Testis (tissue), 5 donors: ENCODE measurements around the gene ATP5F1C. TPM values are rescaled to one million over a fixed set of nuclear protein-coding genes. Genes with fewer than 3 reads are reported as not detected.
A peak's percentile ranks its signal among the peaks of the same experiment; 100 is the strongest.
"Not testable (repeated sequence)": the region's sequence is repeated elsewhere in the genome, so short reads cannot be mapped to it uniquely, and the experiment has no call there.

Experiments used
- DNase-seq: peaks from one replicate; pipeline ENCODE4 v3.0.0-alpha.2; 2019
- H3K27ac ChIP-seq, 2 donors: fragments of 200-600 bp; sonication (generic); one replicate each; pipeline ENCODE4 v1.5.1; 2019
- H3K27me3 ChIP-seq: fragments of 200-600 bp; sonication (generic); one replicate; pipeline ENCODE4 v1.5.1; 2019
- H3K36me3 ChIP-seq: fragments of 200-600 bp; sonication (generic); one replicate; pipeline ENCODE4 v1.5.1; 2017; ENCODE audit warnings: low read depth; ENCODE audit errors: missing control alignments
- H3K4me1 ChIP-seq: fragments of 200-600 bp; sonication (generic); one replicate; pipeline ENCODE4 v1.5.1; 2019
- H3K4me3 ChIP-seq, 2 donors: fragments of 200-600 bp; sonication (generic); one replicate each; pipeline ENCODE4 v1.5.1; 2017 to 2019
- H3K9me3 ChIP-seq: fragments of 200-600 bp; sonication (generic); one replicate; pipeline ENCODE4 v1.5.1; 2017
- POLR2A ChIP-seq: fragments of 450-650 bp; IDR thresholded peaks from one replicate; pipeline ENCODE4 v1.6.1; 2017; ENCODE audit warnings: antibody characterized with exemption, mild to moderate bottlenecking, moderate library complexity
- WGBS, 2 donors: methylation state at CpG; one replicate each; pipeline ENCODE4 v1.1.5; 2018; 5-methylcytosine and 5-hydroxymethylcytosine counted together
- intact Hi-C: fragments of 100-400 bp; cut with DNase I; formaldehyde crosslinking; loops from one replicate; pipeline ENCODE4 v1.15.1; 2023; ENCODE audit warnings: low total_unique reads
- long read RNA-seq, 2 donors: transcript quantifications; one replicate each; lab custom pipeline, GENCODE V29; 2026
- polyA plus RNA-seq: library from polyadenylated mRNA; stranded (reverse); fragments of 350-450 nt; fragmentation: Illumina TruSeq; extraction: RNeasy Lipid Tissue Mini Kit (QIAGEN cat#74804); gene quantifications from one replicate; pipeline ENCODE4 v1.2.3, GENCODE V29; 2014; ENCODE audit warnings: low read depth, low replicate concordance; ENCODE audit not compliant: insufficient read depth
- total RNA-seq, 2 donors: library from RNA; depleted of rRNA; stranded (reverse); fragments of >200 nt; gene quantifications; one replicate each; pipeline ENCODE4 v1.2.3, GENCODE V29; 2016
- TF ChIP-seq, protein P1 (sequence below), 3 experiments: fragments of 450-650 bp in 2 of 3; fragments of 200-600 bp in 1 of 3; sonication (generic) in 1 of 3; IDR thresholded peaks; one replicate each; pipeline ENCODE4 v1.5.1; 2016 to 2019; ENCODE audit warnings: antibody characterized with exemption in 3 of 3, mild to moderate bottlenecking in 2 of 3, moderate library complexity in 1 of 3

Gene ATP5F1C
- total RNA-seq (100 to 1,000 TPM; 246 to 272 TPM), polyA plus RNA-seq (186 TPM)
- long read RNA-seq, donor 1, transcript ATP5F1C-202 (10 exons, 1,163 nt): major isoform, 122 of 372 reads
- long read RNA-seq, donor 1, transcript ATP5F1C-201 (9 exons, 1,078 nt): minor isoform, 34 of 372 reads
- long read RNA-seq, donor 1, transcript ATP5F1C-209 (4 exons, 460 nt): minor isoform, 14 of 372 reads
- long read RNA-seq, donor 1, partial matches to known transcripts: 196 of 372 reads
- long read RNA-seq, donor 1, other reads (novel, unspliced or antisense): 0 of 372 reads
- long read RNA-seq, donor 2, transcript ATP5F1C-209 (4 exons, 460 nt): minor isoform, 30 of 271 reads
- long read RNA-seq, donor 2, transcript ATP5F1C-202 (10 exons, 1,163 nt): major isoform, 89 of 271 reads
- long read RNA-seq, donor 2, transcript ATP5F1C-201 (9 exons, 1,078 nt): minor isoform, 15 of 271 reads
- long read RNA-seq, donor 2, partial matches to known transcripts: 126 of 271 reads
- long read RNA-seq, donor 2, other reads (novel, unspliced or antisense): 0 of 271 reads

DNA sequence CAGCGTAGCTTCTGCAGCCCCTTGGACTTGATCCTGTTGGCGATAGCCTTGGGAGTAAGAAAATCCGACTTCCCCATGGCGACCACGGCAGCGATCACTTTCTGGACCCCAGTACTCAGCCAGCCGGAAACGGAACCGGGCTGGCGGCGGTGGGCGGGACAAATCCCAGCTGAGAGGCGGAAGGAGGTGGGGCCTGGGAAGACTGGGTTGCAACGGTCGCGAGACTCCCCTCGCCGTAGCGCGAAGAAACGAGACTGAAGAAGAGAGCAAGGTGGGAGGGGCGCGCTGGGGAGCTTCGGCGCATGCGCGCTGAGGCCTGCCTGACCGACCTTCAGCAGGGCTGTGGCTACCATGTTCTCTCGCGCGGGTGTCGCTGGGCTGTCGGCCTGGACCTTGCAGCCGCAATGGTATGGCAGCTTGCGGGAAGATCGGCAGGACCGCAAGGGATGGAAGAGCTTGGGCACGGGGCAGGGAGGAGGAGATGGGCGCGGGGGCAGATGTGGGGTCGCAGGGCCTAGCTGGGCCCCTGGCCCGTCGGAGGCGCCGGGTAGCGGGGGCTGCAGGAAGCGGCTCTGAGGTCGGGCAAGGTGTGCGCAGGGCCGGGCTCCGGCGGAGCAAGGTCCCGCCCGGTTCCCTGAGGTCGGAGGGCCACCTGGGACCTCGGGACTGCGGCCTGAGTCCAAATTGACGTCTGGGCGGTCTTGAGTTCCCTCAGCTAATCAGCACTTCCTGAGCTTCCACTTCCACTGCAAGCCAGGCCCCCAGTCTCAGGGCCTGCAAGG is at the start of gene ATP5F1C, which contains the start of gene KIN:
ATP5F1C (plus strand) TSS at position 321 of the 782 bp plus-strand sequence; CDS start at position 352, 31 bp downstream.
KIN (minus strand) TSS at position 137 of the 782 bp plus-strand sequence; CDS start at position 77, 60 bp downstream.
- Histone ChIP-seq H3K9me3 (no peaks in the 10 kb centered on the region), H3K27me3 (no peaks in the 10 kb centered on the region), H3K4me1 (peaks cover 16% of the 10 kb centered on the region), H3K27ac (peak within 1 kb of the TSS; percentile 79 to 83), H3K4me3 (peak within 1 kb of the TSS; percentile 76 to 80), H3K36me3 (no peaks in the 10 kb centered on the region)
- intact Hi-C loops: no loop called here
- TF ChIP-seq POLR2A: no peak
- TF ChIP-seq, protein P1, sequence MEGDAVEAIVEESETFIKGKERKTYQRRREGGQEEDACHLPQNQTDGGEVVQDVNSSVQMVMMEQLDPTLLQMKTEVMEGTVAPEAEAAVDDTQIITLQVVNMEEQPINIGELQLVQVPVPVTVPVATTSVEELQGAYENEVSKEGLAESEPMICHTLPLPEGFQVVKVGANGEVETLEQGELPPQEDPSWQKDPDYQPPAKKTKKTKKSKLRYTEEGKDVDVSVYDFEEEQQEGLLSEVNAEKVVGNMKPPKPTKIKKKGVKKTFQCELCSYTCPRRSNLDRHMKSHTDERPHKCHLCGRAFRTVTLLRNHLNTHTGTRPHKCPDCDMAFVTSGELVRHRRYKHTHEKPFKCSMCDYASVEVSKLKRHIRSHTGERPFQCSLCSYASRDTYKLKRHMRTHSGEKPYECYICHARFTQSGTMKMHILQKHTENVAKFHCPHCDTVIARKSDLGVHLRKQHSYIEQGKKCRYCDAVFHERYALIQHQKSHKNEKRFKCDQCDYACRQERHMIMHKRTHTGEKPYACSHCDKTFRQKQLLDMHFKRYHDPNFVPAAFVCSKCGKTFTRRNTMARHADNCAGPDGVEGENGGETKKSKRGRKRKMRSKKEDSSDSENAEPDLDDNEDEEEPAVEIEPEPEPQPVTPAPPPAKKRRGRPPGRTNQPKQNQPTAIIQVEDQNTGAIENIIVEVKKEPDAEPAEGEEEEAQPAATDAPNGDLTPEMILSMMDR (IDR thresholded peaks at IDR 0.05): no peak
- WGBS, 2 donors: 0% methylated on average over 49 of the region's 59 CpGs; no CpG with 5 or more reads in 1 of the 2 donors
- peak; percentile 99 for DNase-seq

DNA sequence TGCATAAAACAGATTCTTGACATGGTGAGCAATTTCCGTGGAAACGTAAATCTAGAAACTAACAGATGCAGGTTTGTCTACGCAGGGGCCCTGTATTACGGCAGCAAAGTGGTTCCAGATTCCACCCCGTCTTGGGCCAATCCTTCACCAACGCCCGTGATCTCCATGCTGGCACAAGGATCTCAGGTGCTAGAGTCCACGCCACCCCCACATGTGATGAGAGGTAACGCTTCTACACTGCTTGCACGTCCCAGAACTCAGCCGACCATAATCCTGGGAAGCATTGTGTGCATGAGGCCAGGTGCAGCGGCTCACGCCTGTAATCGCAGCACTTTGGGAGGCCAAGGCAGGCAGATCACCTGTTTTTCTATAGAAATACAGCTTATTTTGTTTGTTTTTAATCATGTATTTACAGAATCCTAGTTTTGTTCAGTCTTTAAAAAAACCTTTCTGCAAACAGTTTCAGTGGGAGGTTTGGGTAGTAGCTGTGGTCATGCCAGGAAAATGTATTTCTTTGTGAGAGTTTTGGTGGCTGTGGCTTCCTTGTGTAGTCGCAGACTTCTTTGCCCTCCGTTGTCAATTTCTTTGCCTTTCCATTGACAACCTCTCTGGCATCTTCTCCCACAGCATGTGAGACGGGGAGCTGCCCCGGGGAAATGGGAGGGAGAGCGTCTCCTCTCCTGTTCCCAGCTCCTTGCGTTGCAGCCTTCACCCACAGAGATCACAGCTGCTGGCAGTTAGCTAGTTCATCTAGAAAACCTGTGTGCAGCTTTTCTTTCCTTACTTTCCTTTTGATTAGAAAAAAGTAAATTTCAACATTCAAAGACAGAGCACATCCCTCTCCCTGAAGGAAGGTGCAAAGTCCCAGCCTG is 49.2 kb upstream of the ATP5F1C start:
- TF ChIP-seq, protein P1 (IDR thresholded peaks at IDR 0.05): no peak
- no peak for TF ChIP-seq POLR2A
- WGBS, 2 donors: 71 to 82% methylated on average over 20 of the region's 20 CpGs
- intact Hi-C loops: no loop called here
- no peaks in the 10 kb centered on the region for H3K36me3 ChIP-seq
- no peaks in the 10 kb centered on the region for H3K9me3 ChIP-seq
- no peaks in the 10 kb centered on the region for H3K27me3 ChIP-seq
- H3K27ac ChIP-seq: no peak overlapping the region
- DNase-seq: no peak
- H3K4me3 ChIP-seq: no peak overlapping the region
- H3K4me1 ChIP-seq: no peaks in the 10 kb centered on the region

DNA sequence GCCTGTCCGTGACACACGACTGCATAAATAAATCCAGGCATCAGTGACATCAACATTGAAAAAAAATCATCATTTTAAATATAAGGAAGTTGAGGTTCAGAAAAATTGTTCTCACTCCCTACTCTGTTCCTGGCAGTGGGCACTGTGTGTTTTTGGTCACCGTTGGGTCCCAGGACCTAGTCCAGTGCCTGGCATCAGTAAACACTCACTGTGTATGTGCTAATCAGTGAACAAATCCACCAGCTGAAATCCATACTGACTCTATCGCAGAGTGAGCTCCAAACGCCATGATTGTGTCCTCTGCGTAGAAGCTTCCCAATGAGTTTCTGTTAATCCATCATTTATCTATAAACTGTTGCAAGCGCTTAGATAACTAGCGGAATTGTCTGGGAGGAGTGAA is 43.7 kb upstream of the ATP5F1C start:
- H3K4me3 ChIP-seq: no peak overlapping the region
- no peaks in the 10 kb centered on the region for H3K36me3 ChIP-seq
- no peaks in the 10 kb centered on the region for H3K27me3 ChIP-seq
- 68 to 80% methylated on average over 8 of the region's 8 CpGs for WGBS, 2 donors
- H3K4me1 ChIP-seq: no peaks in the 10 kb centered on the region
- no peaks in the 10 kb centered on the region for H3K9me3 ChIP-seq
- TF ChIP-seq, protein P1 (IDR thresholded peaks at IDR 0.05): no peak
- no peak for TF ChIP-seq POLR2A
- intact Hi-C loops: no loop called here
- no peak overlapping the region for H3K27ac ChIP-seq
- DNase-seq: no peak

DNA sequence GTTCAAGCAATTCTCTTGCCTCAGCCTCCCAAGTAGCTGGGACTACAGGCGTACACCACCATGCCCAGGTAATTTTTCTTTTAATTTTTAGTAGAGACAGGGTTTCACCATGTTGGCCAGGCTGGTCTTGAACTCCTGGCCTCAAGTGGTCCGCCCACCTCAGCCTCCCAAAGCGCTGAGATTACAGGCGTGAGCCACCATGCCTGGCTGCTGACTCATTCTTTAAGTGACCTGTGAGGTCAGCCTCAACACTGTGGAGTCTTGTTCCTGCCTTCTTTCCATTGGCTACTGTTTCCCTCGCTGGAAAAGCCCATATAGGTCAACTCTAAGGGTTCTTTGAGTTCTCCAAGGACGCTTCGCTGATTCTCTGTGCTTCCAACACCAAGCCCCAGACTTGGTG is 39.3 kb upstream of the ATP5F1C start:
- H3K27me3 ChIP-seq, H3K9me3 ChIP-seq, DNase-seq, intact Hi-C loops, H3K36me3 ChIP-seq, H3K4me1 ChIP-seq, H3K27ac ChIP-seq, H3K4me3 ChIP-seq: not testable (repeated sequence)
- WGBS, 2 donors: 90 to 93% methylated on average over 7 of the region's 7 CpGs
